ENCODE data around the gene PF4V1.

Gene PF4V1

DNA sequence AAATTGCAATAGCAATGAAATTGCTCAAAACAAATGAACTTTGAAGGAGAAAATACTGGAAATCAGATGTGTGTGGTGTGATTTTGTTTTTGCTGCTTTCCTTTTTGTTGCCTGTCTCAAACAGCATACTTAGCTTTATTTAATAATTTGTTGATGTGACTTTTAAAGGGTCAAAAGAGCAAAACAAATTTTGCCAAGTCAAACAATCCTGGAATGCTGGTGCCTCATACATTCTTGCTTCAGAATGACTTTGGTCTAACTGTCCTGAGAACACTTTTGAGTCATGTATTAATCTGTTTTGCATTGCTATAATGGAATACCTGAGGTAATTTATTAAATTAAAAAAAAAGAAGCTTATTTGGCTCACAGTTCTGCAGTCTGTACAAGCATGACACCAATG, 3.4 kb downstream of the PF4V1 start:
- Histone ChIP-seq H2AFZ (ENCODE audit: low read depth, low read length) (no peak overlapping the region), H3K9ac (ENCODE audit: low read depth, low read length) (no peak overlapping the region), H3K4me1 (ENCODE audit: insufficient read depth, low read length) (peaks cover 12% of the 10 kb centered on the region), H3K36me3 (ENCODE audit: insufficient read depth, low read length) (no peaks in the 10 kb centered on the region), H3K4me3 (ENCODE audit: low read depth in 1 of 2, low read length in 2 of 2) (no peak overlapping the region), H3K4me2 (ENCODE audit: insufficient read depth, low read length) (no peak overlapping the region), H3K27me3 (ENCODE audit: insufficient read depth, low read length, poor library complexity) (no peaks in the 10 kb centered on the region), H4K20me1 (ENCODE audit: insufficient read depth, low read length) (no peaks in the 10 kb centered on the region), H3K27ac (ENCODE audit: low read length) (no peak overlapping the region), H3K9me3 (ENCODE audit: insufficient read depth, low read length, severe bottlenecking) (no peaks in the 10 kb centered on the region), H3K79me2 (ENCODE audit: insufficient read depth, low read length) (no peaks in the 10 kb centered on the region)
- no peak for DNase-seq
- no peak for TF ChIP-seq EZH2 (IDR thresholded peaks at IDR 0.05; ENCODE audit: borderline replicate concordance, low read depth, low read length, severe bottlenecking)
- TF ChIP-seq, protein P1, sequence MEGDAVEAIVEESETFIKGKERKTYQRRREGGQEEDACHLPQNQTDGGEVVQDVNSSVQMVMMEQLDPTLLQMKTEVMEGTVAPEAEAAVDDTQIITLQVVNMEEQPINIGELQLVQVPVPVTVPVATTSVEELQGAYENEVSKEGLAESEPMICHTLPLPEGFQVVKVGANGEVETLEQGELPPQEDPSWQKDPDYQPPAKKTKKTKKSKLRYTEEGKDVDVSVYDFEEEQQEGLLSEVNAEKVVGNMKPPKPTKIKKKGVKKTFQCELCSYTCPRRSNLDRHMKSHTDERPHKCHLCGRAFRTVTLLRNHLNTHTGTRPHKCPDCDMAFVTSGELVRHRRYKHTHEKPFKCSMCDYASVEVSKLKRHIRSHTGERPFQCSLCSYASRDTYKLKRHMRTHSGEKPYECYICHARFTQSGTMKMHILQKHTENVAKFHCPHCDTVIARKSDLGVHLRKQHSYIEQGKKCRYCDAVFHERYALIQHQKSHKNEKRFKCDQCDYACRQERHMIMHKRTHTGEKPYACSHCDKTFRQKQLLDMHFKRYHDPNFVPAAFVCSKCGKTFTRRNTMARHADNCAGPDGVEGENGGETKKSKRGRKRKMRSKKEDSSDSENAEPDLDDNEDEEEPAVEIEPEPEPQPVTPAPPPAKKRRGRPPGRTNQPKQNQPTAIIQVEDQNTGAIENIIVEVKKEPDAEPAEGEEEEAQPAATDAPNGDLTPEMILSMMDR (IDR thresholded peaks at IDR 0.05; ENCODE audit: borderline replicate concordance, extremely low read depth, low read length, poor library complexity, severe bottlenecking): no peak
- no peak for ATAC-seq (ENCODE audit: insufficient read depth, low read depth)

DNA sequence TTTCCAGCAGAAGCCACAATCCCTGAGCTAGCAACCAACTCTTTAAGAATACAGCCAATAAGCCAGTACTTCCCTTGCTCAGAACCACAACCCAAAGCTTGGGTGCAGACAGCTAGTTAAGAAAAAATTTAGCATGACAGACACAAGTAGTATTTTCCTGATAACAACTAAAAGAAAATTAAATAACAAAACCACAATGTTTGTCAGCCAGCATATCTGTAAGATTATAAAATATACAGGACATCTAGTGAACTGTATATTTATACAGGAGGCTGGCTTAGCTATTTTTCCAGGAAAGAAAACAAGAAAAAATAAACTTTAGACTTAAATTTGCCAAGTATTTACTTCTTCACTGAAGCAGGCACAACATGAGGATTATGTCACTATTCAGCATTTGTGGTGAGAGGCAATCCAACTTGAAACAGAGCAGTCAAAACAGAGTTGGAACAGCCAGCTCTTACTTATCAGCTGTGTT, 6.6 kb downstream of the PF4V1 start:
- Histone ChIP-seq H3K9me3 (ENCODE audit: insufficient read depth, low read length, severe bottlenecking) (no peaks in the 10 kb centered on the region), H3K4me1 (ENCODE audit: insufficient read depth, low read length) (peaks cover 12% of the 10 kb centered on the region), H2AFZ (ENCODE audit: low read depth, low read length) (no peak overlapping the region), H3K27me3 (ENCODE audit: insufficient read depth, low read length, poor library complexity) (no peaks in the 10 kb centered on the region), H3K9ac (ENCODE audit: low read depth, low read length) (no peak overlapping the region), H3K36me3 (ENCODE audit: insufficient read depth, low read length) (no peaks in the 10 kb centered on the region), H3K27ac (ENCODE audit: low read length) (no peak overlapping the region), H4K20me1 (ENCODE audit: insufficient read depth, low read length) (no peaks in the 10 kb centered on the region), H3K4me2 (ENCODE audit: insufficient read depth, low read length) (no peak overlapping the region), H3K79me2 (ENCODE audit: insufficient read depth, low read length) (no peaks in the 10 kb centered on the region), H3K4me3 (ENCODE audit: low read depth in 1 of 2, low read length in 2 of 2) (no peak overlapping the region)
- TF ChIP-seq, protein P1 (IDR thresholded peaks at IDR 0.05; ENCODE audit: borderline replicate concordance, extremely low read depth, low read length, poor library complexity, severe bottlenecking): no peak
- no peak for TF ChIP-seq EZH2 (IDR thresholded peaks at IDR 0.05; ENCODE audit: borderline replicate concordance, low read depth, low read length, severe bottlenecking)
- ATAC-seq (ENCODE audit: insufficient read depth, low read depth): no peak
- DNase-seq: no peak

DNA sequence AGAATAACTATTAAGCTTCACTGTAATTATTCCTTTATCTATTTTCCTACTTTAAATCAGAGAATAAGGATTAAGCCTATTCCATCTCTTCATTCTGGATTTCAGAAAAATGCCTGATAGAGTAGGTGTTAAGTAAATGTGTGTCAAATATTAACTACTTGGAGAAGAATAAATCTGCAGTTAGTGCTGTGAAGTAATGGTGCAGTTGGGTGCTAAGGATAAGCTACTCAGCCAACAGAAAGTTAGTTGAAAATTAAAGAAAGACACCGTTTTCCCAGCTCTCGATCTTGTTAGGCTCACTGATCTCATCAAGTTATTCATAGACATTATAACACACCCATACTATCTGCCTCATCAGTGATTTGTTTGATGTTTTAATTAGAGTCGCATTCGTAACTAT, 7.1 kb downstream of the PF4V1 start:
- Histone ChIP-seq H3K4me3 (ENCODE audit: low read depth in 1 of 2, low read length in 2 of 2) (no peak overlapping the region), H3K36me3 (ENCODE audit: insufficient read depth, low read length) (no peaks in the 10 kb centered on the region), H3K4me2 (ENCODE audit: insufficient read depth, low read length) (no peak overlapping the region), H3K27ac (ENCODE audit: low read length) (no peak overlapping the region), H2AFZ (ENCODE audit: low read depth, low read length) (no peak overlapping the region), H3K9ac (ENCODE audit: low read depth, low read length) (no peak overlapping the region), H3K27me3 (ENCODE audit: insufficient read depth, low read length, poor library complexity) (no peaks in the 10 kb centered on the region), H4K20me1 (ENCODE audit: insufficient read depth, low read length) (no peaks in the 10 kb centered on the region), H3K9me3 (ENCODE audit: insufficient read depth, low read length, severe bottlenecking) (no peaks in the 10 kb centered on the region), H3K79me2 (ENCODE audit: insufficient read depth, low read length) (no peaks in the 10 kb centered on the region), H3K4me1 (ENCODE audit: insufficient read depth, low read length) (peaks cover 12% of the 10 kb centered on the region)
- DNase-seq (no peak), ATAC-seq (ENCODE audit: insufficient read depth, low read depth) (no peak)
- TF ChIP-seq, protein P1 (IDR thresholded peaks at IDR 0.05; ENCODE audit: borderline replicate concordance, extremely low read depth, low read length, poor library complexity, severe bottlenecking): no peak
- TF ChIP-seq EZH2 (IDR thresholded peaks at IDR 0.05; ENCODE audit: borderline replicate concordance, low read depth, low read length, severe bottlenecking): no peak

DNA sequence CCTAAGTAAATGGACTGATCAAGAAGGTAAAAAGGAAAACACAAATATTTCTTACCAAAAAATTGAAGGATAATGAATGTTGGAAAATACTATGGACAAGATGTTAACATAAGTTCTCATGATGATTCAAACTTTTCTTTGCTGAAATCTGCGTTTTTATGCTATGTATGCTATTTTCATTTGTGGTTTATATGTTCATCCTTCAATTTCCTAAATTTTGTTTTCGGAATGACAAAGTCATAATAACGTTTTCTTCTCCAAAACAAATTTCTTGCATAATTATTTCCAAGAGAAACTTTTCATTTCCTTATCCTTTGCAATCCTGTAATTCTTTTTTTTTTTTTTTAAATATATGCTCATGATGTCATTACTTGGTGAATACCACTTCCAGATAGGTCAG, 7.8 kb downstream of the PF4V1 start:
- no peaks in the 10 kb centered on the region for H3K36me3 ChIP-seq (ENCODE audit: insufficient read depth, low read length)
- no peak overlapping the region for H3K9ac ChIP-seq (ENCODE audit: low read depth, low read length)
- no peak for ATAC-seq (ENCODE audit: insufficient read depth, low read depth)
- DNase-seq: no peak
- no peak overlapping the region for H2AFZ ChIP-seq (ENCODE audit: low read depth, low read length)
- TF ChIP-seq EZH2 (IDR thresholded peaks at IDR 0.05; ENCODE audit: borderline replicate concordance, low read depth, low read length, severe bottlenecking): no peak
- TF ChIP-seq, protein P1 (IDR thresholded peaks at IDR 0.05; ENCODE audit: borderline replicate concordance, extremely low read depth, low read length, poor library complexity, severe bottlenecking): no peak
- no peak overlapping the region for H3K27ac ChIP-seq (ENCODE audit: low read length)
- H4K20me1 ChIP-seq (ENCODE audit: insufficient read depth, low read length): no peaks in the 10 kb centered on the region
- H3K4me1 ChIP-seq (ENCODE audit: insufficient read depth, low read length): peaks cover 12% of the 10 kb centered on the region
- no peaks in the 10 kb centered on the region for H3K79me2 ChIP-seq (ENCODE audit: insufficient read depth, low read length)
- no peak overlapping the region for H3K4me3 ChIP-seq (ENCODE audit: low read depth in 1 of 2, low read length in 2 of 2)
- H3K9me3 ChIP-seq (ENCODE audit: insufficient read depth, low read length, severe bottlenecking): no peaks in the 10 kb centered on the region
- no peaks in the 10 kb centered on the region for H3K27me3 ChIP-seq (ENCODE audit: insufficient read depth, low read length, poor library complexity)
- no peak overlapping the region for H3K4me2 ChIP-seq (ENCODE audit: insufficient read depth, low read length)
